ENCODE measurements around the gene PLA2G4D. TPM values are rescaled to one million over a fixed set of nuclear protein-coding genes. Genes with fewer than 3 reads are reported as not detected.
A peak's percentile ranks its signal among the peaks of the same experiment; 100 is the strongest.

PLA2G4D gene
- total and polyA plus RNA-seq, 7 experiments from 2014 or later, result not detected

GRCh38 chr15:42106288-42106687, 11.9 kb upstream of the PLA2G4D start:
- Mint-ChIP-seq H3K9me3 (peaks cover 0 to 2% (median 0%) of the 10 kb centered on the region in 11 donors), H3K36me3 (peaks cover 0 to 5% (median 0%) of the 10 kb centered on the region in 5 donors), H3K27ac (no peak overlapping the region), H3K27me3 (peaks cover 13 to 37% (median 23%) of the 10 kb centered on the region in 5 donors), H3K4me3 (no peak overlapping the region), H3K4me1 (peaks cover 4 to 20% (median 7%) of the 10 kb centered on the region in 7 donors)
- ChIA-PET POLR2A (no interaction called here), CTCF (interaction anchor here (0.6 kb wide), 1 partner anchor 1169 kb away, joined by 4 read pairs; no protein-coding TSS in a partner anchor)
- ATAC-seq (no peak), DNase-seq (no peak)
- H3K4me1 ChIP-seq (ENCODE audit: control insufficient read depth in 2 of 2, insufficient read depth in 2 of 2, low read length in 2 of 2), result no peaks in the 10 kb centered on the region
- H3K9me3 ChIP-seq (ENCODE audit: control insufficient read depth in 2 of 3, low read length in 3 of 3), result no peaks in the 10 kb centered on the region
- no peaks in the 10 kb centered on the region for H3K36me3 ChIP-seq (ENCODE audit: control insufficient read depth in 2 of 3, insufficient read depth in 3 of 3, low read length in 3 of 3)
- H3K4me3 ChIP-seq (ENCODE audit: low read length), result no peak overlapping the region
- no peaks in the 10 kb centered on the region for H3K27me3 ChIP-seq (ENCODE audit: control insufficient read depth in 2 of 2, insufficient read depth in 2 of 2, low read length in 2 of 2)
- H3K27ac ChIP-seq (ENCODE audit: low read depth, low read length), result no peak overlapping the region
- intact Hi-C loops (cut with micrococcal nuclease), result no loop called here

DNA sequence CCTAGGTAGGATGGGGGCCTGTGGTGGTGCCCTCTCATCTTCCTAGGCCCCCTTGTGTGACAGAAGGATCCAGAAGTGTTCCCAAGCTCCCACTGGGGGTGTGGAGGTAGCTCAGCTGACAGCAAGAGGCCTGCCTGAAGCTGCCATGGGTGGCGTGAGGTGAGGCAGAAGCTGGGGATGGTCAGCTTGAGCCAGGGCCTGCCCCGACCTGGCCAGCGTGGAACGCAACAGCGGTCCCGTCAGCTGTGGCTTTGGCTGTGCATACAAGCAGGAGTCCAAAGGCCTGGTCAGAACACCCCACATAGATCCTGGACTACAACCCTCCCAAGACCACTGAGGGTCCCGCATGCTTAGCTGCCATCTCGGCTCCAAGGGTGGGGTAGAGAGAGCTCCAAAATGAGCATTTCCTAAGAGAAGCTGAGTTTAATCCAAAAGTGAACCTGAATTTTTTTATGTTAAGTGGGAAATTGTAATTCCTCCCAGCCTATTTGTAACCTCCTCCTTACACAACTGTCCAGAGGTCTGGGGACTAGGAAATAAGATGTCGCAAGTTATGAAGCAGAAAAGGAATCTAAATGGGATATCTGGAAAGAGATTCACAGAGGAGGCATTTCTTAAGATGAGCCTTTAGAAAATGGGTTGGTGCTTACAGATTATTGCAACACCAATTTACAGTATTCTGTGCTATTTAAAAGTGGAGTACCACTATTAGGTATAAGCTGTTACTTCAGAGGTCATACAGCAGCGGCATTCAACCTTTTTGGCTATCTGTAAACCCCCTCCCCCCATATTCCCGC, 9.9 kb upstream of the PLA2G4D start:
- no peak overlapping the region for H3K4me3 ChIP-seq (ENCODE audit: low read length)
- H3K27me3 Mint-ChIP-seq, result peaks cover 11 to 38% (median 18%) of the 10 kb centered on the region in 5 donors
- intact Hi-C loops (cut with micrococcal nuclease), result no loop called here
- H3K36me3 Mint-ChIP-seq, result peaks cover 0 to 4% (median 0%) of the 10 kb centered on the region in 5 donors
- no peak overlapping the region for H3K27ac ChIP-seq (ENCODE audit: low read depth, low read length)
- ChIA-PET CTCF (interaction anchor here (0.6 to 1.2 kb wide), 3 partner anchors 20 to 654 kb away, joined by 3 to 5 read pairs (median 3); no protein-coding TSS in a partner anchor), POLR2A (no interaction called here)
- H3K9me3 ChIP-seq (ENCODE audit: control insufficient read depth in 2 of 3, low read length in 3 of 3), result no peaks in the 10 kb centered on the region
- H3K4me3 Mint-ChIP-seq, result no peak overlapping the region
- peaks cover 0 to 2% (median 0%) of the 10 kb centered on the region in 11 donors for H3K9me3 Mint-ChIP-seq
- peaks cover 4 to 18% (median 7%) of the 10 kb centered on the region in 7 donors for H3K4me1 Mint-ChIP-seq
- no peaks in the 10 kb centered on the region for H3K27me3 ChIP-seq (ENCODE audit: control insufficient read depth in 2 of 2, insufficient read depth in 2 of 2, low read length in 2 of 2)
- DNase-seq, result no peak
- no peaks in the 10 kb centered on the region for H3K36me3 ChIP-seq (ENCODE audit: control insufficient read depth in 2 of 3, insufficient read depth in 3 of 3, low read length in 3 of 3)
- ATAC-seq, result no peak
- H3K4me1 ChIP-seq (ENCODE audit: control insufficient read depth in 2 of 2, insufficient read depth in 2 of 2, low read length in 2 of 2), result no peaks in the 10 kb centered on the region
- no peak overlapping the region for H3K27ac Mint-ChIP-seq

- Histone ChIP-seq H3K36me3 (ENCODE audit: control insufficient read depth in 2 of 3, insufficient read depth in 3 of 3, low read length in 3 of 3) (no peaks in the 10 kb centered on the region), H3K27me3 (ENCODE audit: control insufficient read depth in 2 of 2, insufficient read depth in 2 of 2, low read length in 2 of 2) (no peaks in the 10 kb centered on the region), H3K4me3 (ENCODE audit: low read length) (no peak overlapping the region), H3K9me3 (ENCODE audit: control insufficient read depth in 2 of 3, low read length in 3 of 3) (no peaks in the 10 kb centered on the region), H3K27ac (ENCODE audit: low read depth, low read length) (no peak overlapping the region), H3K4me1 (ENCODE audit: control insufficient read depth in 2 of 2, insufficient read depth in 2 of 2, low read length in 2 of 2) (no peaks in the 10 kb centered on the region)
- intact Hi-C loops (cut with micrococcal nuclease), result no loop called here
- no peak for DNase-seq
- Mint-ChIP-seq H3K27ac (no peak overlapping the region), H3K27me3 (peaks cover 3 to 24% (median 6%) of the 10 kb centered on the region in 5 donors), H3K4me1 (peaks cover 4 to 13% (median 6%) of the 10 kb centered on the region in 7 donors), H3K36me3 (peaks cover 0 to 9% (median 0%) of the 10 kb centered on the region in 5 donors), H3K9me3 (no peaks in the 10 kb centered on the region), H3K4me3 (no peak overlapping the region)
- CTCF ChIA-PET, result no interaction called here
- POLR2A ChIA-PET, result no interaction called here
- ATAC-seq, result no peak
These were observed 8.4 kb upstream of the PLA2G4D start for GRCh38 chr15:42102646-42103235.

GRCh38 chr15:42101861-42102260, 7.5 kb upstream of the PLA2G4D start:
- intact Hi-C loops (cut with micrococcal nuclease), result no loop called here
- no peak overlapping the region for H3K4me3 Mint-ChIP-seq
- H3K9me3 ChIP-seq (ENCODE audit: control insufficient read depth in 2 of 3, low read length in 3 of 3), result no peaks in the 10 kb centered on the region
- no peak overlapping the region for H3K27ac ChIP-seq (ENCODE audit: low read depth, low read length)
- no peak overlapping the region for H3K27ac Mint-ChIP-seq
- H3K4me3 ChIP-seq (ENCODE audit: low read length), result no peak overlapping the region
- H3K4me1 Mint-ChIP-seq, result peaks cover 0 to 7% (median 0%) of the 10 kb centered on the region in 7 donors
- CTCF ChIA-PET, result no interaction called here
- H3K27me3 ChIP-seq (ENCODE audit: control insufficient read depth in 2 of 2, insufficient read depth in 2 of 2, low read length in 2 of 2), result no peaks in the 10 kb centered on the region
- ATAC-seq (no peak), DNase-seq (no peak)
- peaks cover 4 to 21% (median 7%) of the 10 kb centered on the region in 5 donors for H3K27me3 Mint-ChIP-seq
- H3K4me1 ChIP-seq (ENCODE audit: control insufficient read depth in 2 of 2, insufficient read depth in 2 of 2, low read length in 2 of 2), result no peaks in the 10 kb centered on the region
- no peaks in the 10 kb centered on the region for H3K36me3 ChIP-seq (ENCODE audit: control insufficient read depth in 2 of 3, insufficient read depth in 3 of 3, low read length in 3 of 3)
- H3K36me3 Mint-ChIP-seq, result peaks cover 0 to 9% (median 0%) of the 10 kb centered on the region in 5 donors
- POLR2A ChIA-PET, result no interaction called here
- H3K9me3 Mint-ChIP-seq, result no peaks in the 10 kb centered on the region

DNA sequence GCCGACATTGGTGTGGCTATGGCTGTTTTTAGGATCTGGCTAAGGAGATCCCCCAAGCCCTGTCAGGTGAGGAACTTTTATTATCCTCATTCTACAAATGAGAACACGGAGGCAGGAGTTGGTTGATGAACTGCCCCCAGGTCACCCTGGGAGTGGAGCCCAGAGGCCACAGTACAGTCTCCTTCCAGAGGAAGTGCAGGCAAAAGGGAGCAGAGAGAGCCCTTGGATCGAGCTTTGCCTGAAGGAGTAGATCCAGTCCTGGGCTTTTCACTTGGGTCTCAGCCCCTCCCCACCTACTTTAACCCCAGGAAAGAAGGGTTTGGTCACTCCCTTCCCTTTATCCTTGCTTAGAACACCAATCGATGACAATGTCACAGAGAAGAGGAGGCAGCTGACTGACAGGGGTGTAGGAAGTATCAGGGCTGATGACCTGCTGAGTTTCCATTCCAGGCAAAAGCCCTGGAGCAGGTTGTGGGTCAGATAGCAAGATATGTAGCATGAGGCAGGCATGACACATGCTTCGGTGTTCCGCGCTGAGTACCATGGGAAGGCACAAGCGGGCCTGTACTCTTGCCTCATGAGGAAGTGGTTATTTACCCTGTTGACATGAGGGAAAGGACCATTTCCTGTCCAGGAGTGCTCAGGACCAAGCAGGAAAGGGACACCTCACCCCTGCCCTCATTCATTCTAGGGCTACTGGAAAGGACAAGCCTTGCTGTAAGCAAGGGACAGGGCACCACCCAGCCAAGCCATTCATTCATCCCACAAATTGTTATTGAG, 5.8 kb upstream of the PLA2G4D start:
- no peaks in the 10 kb centered on the region for H3K4me1 ChIP-seq (ENCODE audit: control insufficient read depth in 2 of 2, insufficient read depth in 2 of 2, low read length in 2 of 2)
- intact Hi-C loops (cut with micrococcal nuclease), result no loop called here
- Mint-ChIP-seq H3K27me3 (peaks cover 0 to 17% (median 4%) of the 10 kb centered on the region in 5 donors), H3K4me3 (no peak overlapping the region), H3K36me3 (peaks cover 0 to 9% (median 0%) of the 10 kb centered on the region in 5 donors), H3K27ac (no peak overlapping the region), H3K9me3 (no peaks in the 10 kb centered on the region), H3K4me1 (peaks cover 0 to 7% (median 0%) of the 10 kb centered on the region in 7 donors)
- no peaks in the 10 kb centered on the region for H3K27me3 ChIP-seq (ENCODE audit: control insufficient read depth in 2 of 2, insufficient read depth in 2 of 2, low read length in 2 of 2)
- H3K36me3 ChIP-seq (ENCODE audit: control insufficient read depth in 2 of 3, insufficient read depth in 3 of 3, low read length in 3 of 3), result no peaks in the 10 kb centered on the region
- no peaks in the 10 kb centered on the region for H3K9me3 ChIP-seq (ENCODE audit: control insufficient read depth in 2 of 3, low read length in 3 of 3)
- peak; percentile 79 for ATAC-seq
- DNase-seq, result no peak
- POLR2A ChIA-PET, result no interaction called here
- H3K4me3 ChIP-seq (ENCODE audit: low read length), result no peak overlapping the region
- H3K27ac ChIP-seq (ENCODE audit: low read depth, low read length), result no peak overlapping the region
- CTCF ChIA-PET, result no interaction called here

- Mint-ChIP-seq H3K4me3 (no peak overlapping the region), H3K27me3 (peaks cover 0 to 10% (median 4%) of the 10 kb centered on the region in 5 donors), H3K27ac (no peak overlapping the region), H3K9me3 (no peaks in the 10 kb centered on the region), H3K36me3 (peaks cover 0 to 9% (median 0%) of the 10 kb centered on the region in 5 donors), H3K4me1 (peaks cover 0 to 6% (median 0%) of the 10 kb centered on the region in 7 donors)
- no peaks in the 10 kb centered on the region for H3K4me1 ChIP-seq (ENCODE audit: control insufficient read depth in 2 of 2, insufficient read depth in 2 of 2, low read length in 2 of 2)
- intact Hi-C loops (cut with micrococcal nuclease), result no loop called here
- no peaks in the 10 kb centered on the region for H3K36me3 ChIP-seq (ENCODE audit: control insufficient read depth in 2 of 3, insufficient read depth in 3 of 3, low read length in 3 of 3)
- CTCF ChIA-PET, result no interaction called here
- no peaks in the 10 kb centered on the region for H3K27me3 ChIP-seq (ENCODE audit: control insufficient read depth in 2 of 2, insufficient read depth in 2 of 2, low read length in 2 of 2)
- POLR2A ChIA-PET, result no interaction called here
- H3K9me3 ChIP-seq (ENCODE audit: control insufficient read depth in 2 of 3, low read length in 3 of 3), result no peaks in the 10 kb centered on the region
- ATAC-seq, result no peak
- no peak overlapping the region for H3K4me3 ChIP-seq (ENCODE audit: low read length)
- H3K27ac ChIP-seq (ENCODE audit: low read depth, low read length), result no peak overlapping the region
- no peak for DNase-seq
These were observed 2.7 kb upstream of the PLA2G4D start for GRCh38 chr15:42097018-42097417.

All from naive thymus-derived CD4-positive, alpha-beta T cell (primary cell).